GM21360 (cell line): ENCODE results near the gene ADGRV1.
"Not testable (repeated sequence)": the region's sequence is repeated elsewhere in the genome, so short reads cannot be mapped to it uniquely, and the experiment has no call there.

Source experiments
- ATAC-seq: cut with Tn5 transposase; IDR thresholded peaks from one replicate; pipeline ENCODE4 v1.9.1; 2021; ENCODE audit warnings: mild to moderate bottlenecking, moderate library complexity; ENCODE audit not compliant: unreplicated experiment

ADGRV1 gene

DNA sequence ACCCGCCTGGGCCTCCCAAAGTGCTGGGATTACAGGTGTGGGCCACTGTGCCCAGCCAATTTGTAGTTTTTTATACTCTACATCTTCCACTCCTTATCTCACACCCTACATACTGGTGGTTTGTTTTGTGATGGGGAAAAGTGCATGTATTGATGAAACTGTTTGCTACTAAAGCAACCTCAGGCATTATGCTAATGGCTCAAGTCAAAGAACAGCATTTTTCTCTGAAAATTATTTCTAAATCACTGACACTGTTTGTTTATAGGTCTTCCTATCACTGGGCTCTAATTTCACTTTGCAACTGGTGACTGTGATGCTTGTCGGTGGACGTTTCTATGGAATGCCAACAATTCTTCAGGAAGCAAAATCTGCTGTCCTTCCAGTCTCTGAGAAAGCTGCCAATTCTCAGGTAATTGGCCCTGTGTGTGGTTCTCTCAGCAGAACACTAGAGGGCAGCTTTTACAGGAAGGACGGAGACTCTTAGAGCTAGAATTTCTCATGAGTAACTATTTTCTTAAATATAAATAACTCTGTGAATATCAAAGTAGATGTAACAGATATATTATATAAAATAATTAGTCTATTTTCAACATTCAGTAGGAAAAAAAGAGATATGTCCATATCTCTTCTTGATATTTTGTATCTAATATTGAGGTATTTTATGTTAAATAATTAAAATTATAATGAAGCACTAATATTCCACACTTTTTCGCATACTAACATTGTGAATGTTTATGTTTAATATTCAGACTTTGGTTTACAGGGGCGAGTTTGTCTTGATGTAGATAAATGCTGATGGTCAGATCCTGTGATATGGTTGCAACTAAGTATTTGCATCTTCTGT is 244.1 kb downstream of the ADGRV1 start:
- ATAC-seq = peak; percentile 85

DNA sequence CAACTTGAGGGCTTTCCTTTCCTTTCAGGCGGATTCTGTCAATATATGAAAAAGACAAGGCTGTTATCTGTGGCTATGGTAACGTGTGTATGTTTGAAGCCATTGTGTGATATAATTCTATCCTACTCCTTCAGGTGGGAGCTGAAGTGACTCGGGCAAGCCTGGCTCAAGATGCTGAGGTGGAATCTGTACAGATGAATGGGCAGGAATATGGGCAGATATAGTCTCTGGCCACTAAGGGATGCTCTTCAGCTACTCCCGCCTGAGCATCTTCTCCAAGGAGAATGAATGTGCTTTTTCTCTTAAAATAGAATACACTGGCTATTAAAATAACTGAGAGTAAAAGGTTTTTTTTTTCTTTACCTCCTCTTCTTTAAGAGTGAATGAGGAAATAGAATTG is 244.8 kb downstream of the ADGRV1 start:
- ATAC-seq = no peak

- ATAC-seq = no peak
Observed at GRCh38 chr5:90803876-90804275, 245.3 kb downstream of the ADGRV1 start.

DNA sequence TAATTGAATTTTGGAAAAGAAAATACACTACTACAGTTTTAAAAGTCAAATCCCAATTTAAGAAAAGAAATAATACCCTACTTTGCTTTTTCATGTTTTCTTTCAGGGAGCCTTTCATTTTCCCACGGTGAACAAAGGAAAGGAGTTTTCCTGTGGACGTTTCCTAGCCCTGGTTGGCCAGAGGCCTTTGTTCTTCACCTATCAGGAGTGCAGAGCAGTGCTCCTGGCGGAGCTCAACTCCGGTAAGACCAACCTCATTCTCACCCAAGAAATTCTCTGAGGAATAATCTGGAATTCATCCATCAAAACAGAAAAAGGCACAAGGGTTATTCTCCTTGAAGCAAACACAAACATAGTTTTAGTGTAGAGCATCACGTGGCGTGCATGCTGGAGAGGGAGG is 248.9 kb downstream of the ADGRV1 start:
- no peak for ATAC-seq

GRCh38 chr5:90809311-90810056 is 250.9 kb downstream of the ADGRV1 start:
- no peak for ATAC-seq

DNA sequence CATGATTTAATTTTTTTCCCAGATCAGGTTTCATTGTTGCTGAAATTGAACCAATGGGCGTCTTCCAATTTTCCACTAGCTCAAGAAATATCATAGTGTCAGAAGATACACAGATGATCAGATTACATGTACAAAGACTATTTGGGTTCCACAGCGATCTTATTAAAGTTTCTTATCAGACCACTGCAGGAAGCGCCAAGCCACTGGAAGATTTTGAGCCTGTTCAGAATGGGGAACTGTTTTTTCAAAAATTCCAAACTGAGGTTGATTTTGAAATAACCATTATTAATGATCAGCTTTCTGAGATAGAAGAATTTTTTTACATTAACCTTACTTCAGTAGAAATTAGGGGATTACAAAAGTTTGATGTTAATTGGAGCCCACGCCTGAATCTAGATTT is 251.6 kb downstream of the ADGRV1 start:
- ATAC-seq = no peak

DNA sequence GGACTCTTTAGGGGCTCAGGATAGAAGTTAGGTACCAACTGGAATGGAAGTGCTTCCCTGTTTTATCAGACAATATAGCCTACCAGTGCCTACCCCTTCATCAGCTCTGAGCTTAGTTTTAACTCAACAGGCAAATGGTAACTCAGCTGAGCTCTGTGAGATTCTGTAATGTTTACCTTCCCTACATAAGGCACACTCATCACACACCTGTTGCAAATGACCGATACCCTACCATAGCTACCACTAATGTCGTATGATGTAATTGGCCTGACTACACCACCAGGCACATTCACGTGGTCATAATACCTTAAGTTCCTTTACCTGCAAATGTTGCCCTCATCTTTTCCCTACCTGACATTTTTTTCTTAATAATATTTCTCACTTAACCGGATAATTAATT is 254.8 kb downstream of the ADGRV1 start:
- ATAC-seq = no peak

- ATAC-seq = not testable (repeated sequence)
Observed at GRCh38 chr5:90822062-90822461, 263.5 kb downstream of the ADGRV1 start.

- ATAC-seq = peak; percentile 66
Observed at GRCh38 chr5:90824436-90824835, 265.8 kb downstream of the ADGRV1 start.

- ATAC-seq = no peak
Observed at GRCh38 chr5:90830058-90830457, 271.5 kb downstream of the ADGRV1 start.

GRCh38 chr5:90833753-90834152 is 275.2 kb downstream of the ADGRV1 start:
- no peak for ATAC-seq

- no peak for ATAC-seq
Observed at GRCh38 chr5:90834711-90835110, 276.1 kb downstream of the ADGRV1 start.

DNA sequence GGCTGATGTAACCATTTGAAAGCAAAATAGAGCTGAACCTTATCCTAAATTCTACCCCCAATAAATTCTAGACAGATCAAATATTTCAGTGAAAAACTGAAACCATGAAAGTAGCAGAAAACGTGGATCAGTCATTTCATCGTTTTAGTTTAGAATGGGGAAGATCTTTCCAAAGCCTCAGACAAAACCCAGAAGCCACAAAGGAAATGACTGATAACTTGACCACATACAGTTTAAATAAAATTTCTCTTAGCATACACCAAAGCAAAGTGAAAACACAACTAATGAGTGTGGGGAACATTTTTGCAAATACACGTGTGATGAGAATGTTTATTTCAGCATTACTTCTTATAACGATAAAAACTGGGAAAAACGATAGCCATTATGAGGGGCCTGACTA is 284.8 kb downstream of the ADGRV1 start:
- no peak for ATAC-seq

GRCh38 chr5:90844931-90845330 is 286.3 kb downstream of the ADGRV1 start:
- no peak for ATAC-seq

DNA sequence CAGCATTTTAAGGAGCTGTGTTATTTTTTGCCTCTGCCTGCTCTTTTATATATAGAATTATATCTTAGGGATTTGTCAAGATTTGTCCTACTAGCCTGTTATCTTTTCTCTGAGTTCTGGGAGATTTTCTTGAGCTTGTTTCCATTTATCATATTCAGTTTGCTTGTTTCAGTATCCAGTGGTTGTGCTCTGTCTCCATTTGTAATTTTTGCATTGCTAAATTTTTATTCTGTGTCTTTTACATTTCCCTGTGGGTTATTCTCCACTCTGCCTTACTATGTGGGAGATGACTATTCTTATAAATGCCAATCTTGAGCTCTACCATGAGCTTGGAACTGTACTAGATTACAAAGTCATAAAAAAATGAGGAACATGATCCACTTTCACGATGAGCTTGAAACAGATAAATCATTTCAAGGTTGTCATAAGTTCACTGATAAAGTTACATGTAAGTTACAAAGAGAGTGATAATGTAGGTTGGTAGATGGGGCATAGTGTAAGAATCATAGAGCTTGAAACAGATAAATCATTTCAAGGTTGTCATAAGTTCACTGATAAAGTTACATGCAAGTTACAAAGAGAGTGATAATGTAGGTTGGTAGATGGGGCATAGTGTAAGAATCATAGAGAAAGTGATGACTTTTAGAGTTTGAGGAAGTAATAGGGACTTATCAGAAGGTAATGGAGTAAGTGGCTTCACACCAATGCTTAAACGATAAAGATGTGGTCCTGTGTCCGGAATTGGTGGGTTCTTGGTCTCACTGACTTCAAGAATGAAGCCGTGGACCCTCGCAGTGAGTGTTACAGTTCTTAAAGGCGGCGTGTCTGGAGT is 287.3 kb downstream of the ADGRV1 start:
- ATAC-seq = no peak

- not testable (repeated sequence) for ATAC-seq
Observed at GRCh38 chr5:90847606-90848005, 289.0 kb downstream of the ADGRV1 start.

GRCh38 chr5:90849939-90850338 is 291.3 kb downstream of the ADGRV1 start:
- ATAC-seq = no peak

DNA sequence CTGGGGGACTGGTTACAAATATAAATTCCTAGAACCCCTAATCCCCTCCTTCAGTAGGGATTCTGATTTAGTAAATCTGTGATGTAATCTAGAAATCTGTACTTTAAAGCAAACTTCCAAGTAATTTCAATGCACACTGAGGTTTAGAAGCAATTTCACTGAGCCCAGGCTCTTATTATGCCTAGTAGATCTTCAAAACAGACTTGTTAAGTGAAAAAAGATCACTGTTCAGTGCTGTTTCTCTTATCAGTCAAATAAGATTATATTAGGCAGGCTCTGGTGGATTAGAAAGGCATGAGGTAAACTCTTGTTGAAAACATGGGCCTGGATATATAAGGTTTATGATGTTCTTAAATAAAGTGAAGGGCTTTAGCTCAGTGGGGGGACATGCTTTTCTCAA is 293.9 kb downstream of the ADGRV1 start:
- no peak for ATAC-seq

GRCh38 chr5:90853750-90854149 is 295.2 kb downstream of the ADGRV1 start:
- no peak for ATAC-seq

DNA sequence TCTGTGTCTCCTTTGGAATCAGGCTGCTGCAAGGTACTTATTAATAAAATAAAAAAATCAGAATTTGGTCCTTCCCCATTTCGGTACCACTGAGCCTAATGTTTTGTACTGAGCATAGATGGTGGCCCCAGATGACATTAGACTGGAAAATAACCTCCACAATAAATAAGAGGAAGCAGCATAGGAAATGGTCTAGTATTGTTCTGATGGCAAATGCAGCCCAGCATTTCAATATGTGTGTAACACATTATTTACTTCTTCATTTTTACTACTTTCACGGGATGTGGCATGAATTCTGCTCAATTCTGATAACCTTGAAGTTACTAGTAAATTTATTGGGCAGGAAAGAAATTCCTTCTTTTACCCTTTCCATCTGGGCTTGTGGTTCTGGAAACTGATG is 295.6 kb downstream of the ADGRV1 start:
- ATAC-seq = no peak

DNA sequence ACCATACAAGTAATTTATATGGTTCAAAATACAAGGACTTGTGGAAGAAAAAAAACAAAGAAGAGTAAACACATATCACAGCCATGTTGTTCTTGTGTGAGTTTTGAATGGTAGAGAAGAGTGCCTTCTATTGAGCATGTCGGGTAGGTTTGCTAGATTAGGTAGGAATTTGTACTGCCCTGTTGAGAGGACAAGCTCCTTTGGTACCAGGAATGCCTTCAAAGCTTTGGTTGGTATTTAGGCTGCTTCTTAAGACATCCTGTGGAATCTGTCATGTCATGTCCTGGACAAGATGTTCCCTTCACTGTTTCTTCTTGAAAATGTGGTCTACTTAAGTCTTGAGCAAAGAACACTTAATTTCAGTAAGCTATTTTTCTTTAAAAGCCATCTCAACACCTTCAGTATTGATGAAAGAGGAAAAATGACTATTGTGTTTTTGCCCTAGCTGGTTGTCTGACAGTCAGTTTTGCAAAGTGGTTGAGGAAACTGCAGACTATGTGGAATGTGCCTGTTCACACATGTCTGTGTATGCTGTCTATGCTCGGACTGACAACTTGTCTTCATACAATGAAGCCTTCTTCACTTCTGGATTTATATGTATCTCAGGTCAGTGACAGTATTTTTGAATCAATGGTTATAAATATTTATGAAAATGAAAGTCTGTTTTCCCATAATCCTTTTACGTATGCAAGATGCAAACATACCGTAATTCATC is 296.9 kb downstream of the ADGRV1 start:
- ATAC-seq = no peak
